GM21423 (cell line): ENCODE data around the gene DCTN1.
"Not testable (repeated sequence)": the region's sequence is repeated elsewhere in the genome, so short reads cannot be mapped to it uniquely, and the experiment has no call there.

Experiments
- ATAC-seq: cut with Tn5 transposase; IDR thresholded peaks from one replicate; pipeline ENCODE4 v1.9.1; 2021; ENCODE audit warnings: mild to moderate bottlenecking, moderate library complexity; ENCODE audit not compliant: unreplicated experiment

The DCTN1 gene

GRCh38 chr2:74372674-74373073, 7.4 kb downstream of the DCTN1 start:
- ATAC-seq: no peak

GRCh38 chr2:74371421-74371820, 8.7 kb downstream of the DCTN1 start:
- ATAC-seq: no peak

- ATAC-seq: no peak
Measured at GRCh38 chr2:74369976-74370375, 10.1 kb downstream of the DCTN1 start.

- ATAC-seq: no peak
Measured at GRCh38 chr2:74368499-74368898, 11.6 kb downstream of the DCTN1 start.

- ATAC-seq: no peak
Measured at GRCh38 chr2:74367789-74368188, 12.3 kb downstream of the DCTN1 start.

GRCh38 chr2:74366036-74366435, 14.1 kb downstream of the DCTN1 start:
- ATAC-seq: no peak

- no peak for ATAC-seq
Measured at GRCh38 chr2:74364533-74365505, 15.3 kb downstream of the DCTN1 start.

- ATAC-seq: no peak
Measured at GRCh38 chr2:74361327-74361726, 18.8 kb downstream of the DCTN1 start.

- ATAC-seq: no peak
Measured at GRCh38 chr2:74357627-74358026, 22.5 kb downstream of the DCTN1 start.

- no peak for ATAC-seq
Measured at GRCh38 chr2:74349889-74350288, 30.2 kb downstream of the DCTN1 start.

GRCh38 chr2:74347742-74348141, 32.4 kb downstream of the DCTN1 start:
- ATAC-seq: no peak

GRCh38 chr2:74347303-74347702, 32.8 kb downstream of the DCTN1 start:
- no peak for ATAC-seq

GRCh38 chr2:74345272-74345943, 34.7 kb downstream of the DCTN1 start:
- ATAC-seq: no peak

- no peak for ATAC-seq
Measured at GRCh38 chr2:74343316-74343715, 36.8 kb downstream of the DCTN1 start, which contains the start of gene SLC4A5. SLC4A5 (minus strand) TSS chr2:74343416; CDS start chr2:74315023, 28,393 bp downstream.

GRCh38 chr2:74336227-74336626, 43.9 kb downstream of the DCTN1 start:
- not testable (repeated sequence) for ATAC-seq

- ATAC-seq: peak; percentile 52
Measured at GRCh38 chr2:74334931-74335333, 45.2 kb downstream of the DCTN1 start.

- ATAC-seq: no peak
Measured at GRCh38 chr2:74333896-74334586, 46.1 kb downstream of the DCTN1 start.

GRCh38 chr2:74333175-74333574, 46.9 kb downstream of the DCTN1 start:
- ATAC-seq: no peak

GRCh38 chr2:74332550-74333174, 47.4 kb downstream of the DCTN1 start:
- ATAC-seq: no peak

GRCh38 chr2:74328573-74328972, 51.5 kb downstream of the DCTN1 start:
- ATAC-seq: no peak

GRCh38 chr2:74328074-74328473, 52.0 kb downstream of the DCTN1 start:
- ATAC-seq: no peak
